Right atrium auricular region (tissue), 2 donors: ENCODE measurements around the gene ABCC4. TPM values are rescaled to one million over a fixed set of nuclear protein-coding genes. Genes with fewer than 3 reads are reported as not detected.

Experiments
- DNase-seq: peaks from one replicate; pipeline ENCODE4 v3.0.0-alpha.2; 2019; ENCODE audit warnings: low spot score
- H3K27ac ChIP-seq, 2 donors: fragments of 200-600 bp; sonication (generic); 1 replicate in 1 of 2; 2 replicates in 1 of 2; pipeline ENCODE4 v1.5.1; 2016 to 2019
- H3K27me3 ChIP-seq, 2 donors: fragments of 200-600 bp; sonication (generic); one replicate each; pipeline versions ENCODE4 v1.5.1 to v1.6.0; 2017 to 2019
- H3K36me3 ChIP-seq: fragments of 200-600 bp; sonication (generic); one replicate; pipeline ENCODE4 v1.5.1; 2016
- H3K4me1 ChIP-seq, 2 donors: fragments of 200-600 bp; sonication (generic); one replicate each; pipeline versions ENCODE4 v1.5.1 to v1.6.0; 2017 to 2019
- H3K4me3 ChIP-seq, 2 donors: fragments of 200-600 bp; sonication (generic); 1 replicate in 1 of 2; 2 replicates in 1 of 2; pipeline ENCODE4 v1.5.1; 2017 to 2019; ENCODE audit warnings: mild to moderate bottlenecking in 1 of 2, moderate library complexity in 1 of 2
- H3K9me3 ChIP-seq, 2 donors: fragments of 200-600 bp; sonication (generic); one replicate each; pipeline ENCODE4 v1.5.1; 2019
- total RNA-seq, 2 donors: library from RNA; depleted of rRNA; stranded (reverse); fragments of >200 nt; gene quantifications; one replicate each; pipeline ENCODE4 v1.1.0, GENCODE V29; 2016
- TF ChIP-seq, protein P1 (sequence below), 2 donors: fragments of 200-600 bp; sonication (generic); IDR thresholded peaks; one replicate each; pipeline ENCODE4 v1.5.1; 2019; ENCODE audit warnings: antibody characterized with exemption in 2 of 2

ABCC4 gene
- total RNA-seq, 2 donors from 2014 or later = 3.0 to 4.2 TPM

DNA sequence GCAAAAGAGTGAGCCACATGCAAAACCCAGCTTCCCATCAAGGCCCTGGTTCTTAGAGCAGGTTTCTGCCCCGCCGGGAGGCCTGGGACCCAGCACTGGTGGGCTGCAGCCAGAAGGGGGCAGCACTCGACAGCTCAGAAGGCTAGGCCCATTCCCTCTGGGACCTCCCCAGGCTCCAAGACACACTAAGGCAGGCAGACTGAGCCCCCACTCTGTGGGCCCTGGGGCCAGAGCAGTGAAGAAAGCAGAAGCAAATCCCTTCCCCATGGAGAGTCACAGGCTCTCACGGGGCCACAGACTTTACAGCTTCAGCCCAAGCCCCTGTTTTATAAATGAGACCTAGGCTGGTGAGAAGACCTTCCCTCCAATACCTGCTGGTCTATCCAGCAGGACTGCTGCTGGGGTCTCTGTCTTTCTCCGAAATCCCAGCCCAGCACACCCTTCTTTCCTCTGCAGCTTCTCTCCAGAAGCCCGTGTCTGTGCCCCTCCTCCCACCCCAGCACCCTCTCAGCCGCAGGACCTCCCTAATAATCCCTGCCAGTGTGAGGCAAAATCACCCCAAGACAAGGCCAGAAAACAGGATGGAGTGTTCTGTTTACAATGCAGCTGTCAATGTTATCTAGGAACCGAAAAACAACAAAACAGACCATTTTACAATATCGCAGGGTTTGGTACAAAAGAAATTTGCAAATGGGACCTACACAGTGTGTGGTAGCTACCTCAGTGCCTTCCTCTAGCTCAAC, 109.3 kb downstream of the ABCC4 start:
- Histone ChIP-seq H3K27ac (no peak overlapping the region), H3K9me3 (no peaks in the 10 kb centered on the region)

GRCh38 chr13:95188128-95188527, 113.1 kb downstream of the ABCC4 start:
- TF ChIP-seq, protein P1, sequence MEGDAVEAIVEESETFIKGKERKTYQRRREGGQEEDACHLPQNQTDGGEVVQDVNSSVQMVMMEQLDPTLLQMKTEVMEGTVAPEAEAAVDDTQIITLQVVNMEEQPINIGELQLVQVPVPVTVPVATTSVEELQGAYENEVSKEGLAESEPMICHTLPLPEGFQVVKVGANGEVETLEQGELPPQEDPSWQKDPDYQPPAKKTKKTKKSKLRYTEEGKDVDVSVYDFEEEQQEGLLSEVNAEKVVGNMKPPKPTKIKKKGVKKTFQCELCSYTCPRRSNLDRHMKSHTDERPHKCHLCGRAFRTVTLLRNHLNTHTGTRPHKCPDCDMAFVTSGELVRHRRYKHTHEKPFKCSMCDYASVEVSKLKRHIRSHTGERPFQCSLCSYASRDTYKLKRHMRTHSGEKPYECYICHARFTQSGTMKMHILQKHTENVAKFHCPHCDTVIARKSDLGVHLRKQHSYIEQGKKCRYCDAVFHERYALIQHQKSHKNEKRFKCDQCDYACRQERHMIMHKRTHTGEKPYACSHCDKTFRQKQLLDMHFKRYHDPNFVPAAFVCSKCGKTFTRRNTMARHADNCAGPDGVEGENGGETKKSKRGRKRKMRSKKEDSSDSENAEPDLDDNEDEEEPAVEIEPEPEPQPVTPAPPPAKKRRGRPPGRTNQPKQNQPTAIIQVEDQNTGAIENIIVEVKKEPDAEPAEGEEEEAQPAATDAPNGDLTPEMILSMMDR (IDR thresholded peaks at IDR 0.05) = no peak
- H3K27ac ChIP-seq = no peak overlapping the region
- H3K27me3 ChIP-seq = no peaks in the 10 kb centered on the region
- DNase-seq = no peak
- no peak overlapping the region for H3K4me3 ChIP-seq
- no peaks in the 10 kb centered on the region for H3K9me3 ChIP-seq
- H3K36me3 ChIP-seq = no peaks in the 10 kb centered on the region
- no peaks in the 10 kb centered on the region for H3K4me1 ChIP-seq

More for the DNA sequence above, 109.3 kb downstream of the ABCC4 start:
- Histone ChIP-seq H3K36me3 (no peaks in the 10 kb centered on the region), H3K4me3 (no peak overlapping the region), H3K27me3 (no peaks in the 10 kb centered on the region), H3K4me1 (no peaks in the 10 kb centered on the region)
- TF ChIP-seq, protein P1 (IDR thresholded peaks at IDR 0.05) = peak; percentile 56 to 88
- DNase-seq = peak; percentile 79

- DNase-seq = no peak
- no peaks in the 10 kb centered on the region for H3K36me3 ChIP-seq
- no peaks in the 10 kb centered on the region for H3K27me3 ChIP-seq
- no peaks in the 10 kb centered on the region for H3K9me3 ChIP-seq
- H3K4me1 ChIP-seq = peaks cover 0 to 5% of the 10 kb centered on the region in 2 donors
- H3K4me3 ChIP-seq = no peak overlapping the region
- no peak overlapping the region for H3K27ac ChIP-seq
- TF ChIP-seq, protein P1 (IDR thresholded peaks at IDR 0.05) = no peak
Measured at GRCh38 chr13:95185851-95186250, 115.4 kb downstream of the ABCC4 start.

DNA sequence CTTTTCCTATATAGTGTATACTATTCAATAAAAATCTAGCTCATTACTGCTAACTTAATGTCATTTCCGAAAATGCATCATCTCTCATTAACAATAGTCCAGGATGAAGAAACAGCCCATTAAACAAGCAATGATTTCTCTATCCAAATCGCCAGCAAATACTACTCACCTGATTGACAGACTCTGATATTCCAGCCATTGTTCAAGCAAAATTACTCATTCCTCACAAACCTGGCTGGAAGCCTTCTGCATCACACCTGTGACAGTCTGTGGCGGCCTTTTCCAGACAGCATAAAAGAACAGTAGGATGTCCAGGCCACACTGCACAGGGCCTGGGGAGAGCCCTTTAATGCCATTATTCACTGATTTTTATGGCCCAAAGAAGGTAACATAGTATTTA, 115.9 kb downstream of the ABCC4 start:
- Histone ChIP-seq H3K27ac (no peak overlapping the region), H3K4me1 (peaks cover 0 to 11% of the 10 kb centered on the region in 2 donors), H3K9me3 (no peaks in the 10 kb centered on the region), H3K4me3 (no peak overlapping the region), H3K36me3 (no peaks in the 10 kb centered on the region), H3K27me3 (no peaks in the 10 kb centered on the region)
- TF ChIP-seq, protein P1 (IDR thresholded peaks at IDR 0.05) = no peak
- DNase-seq = no peak

DNA sequence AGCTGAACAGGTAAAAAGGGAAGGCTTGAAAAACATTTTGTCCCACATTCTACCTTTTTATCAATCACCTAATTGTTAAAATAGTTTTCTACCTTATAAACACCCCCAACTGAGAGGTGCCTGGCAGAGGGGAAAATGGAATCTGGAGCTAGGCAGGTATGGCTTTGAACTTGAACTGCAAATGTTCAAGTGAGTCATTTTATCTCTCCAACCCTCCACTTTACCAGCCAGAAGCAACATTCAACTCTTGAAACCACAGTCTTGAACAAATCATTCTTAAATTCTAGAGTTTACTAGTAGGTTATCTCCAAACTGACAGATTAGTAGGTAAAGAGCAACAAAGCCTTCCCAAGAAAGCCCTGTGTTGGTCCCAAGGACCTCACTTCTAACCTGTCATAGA, 116.9 kb downstream of the ABCC4 start:
- Histone ChIP-seq H3K4me3 (no peak overlapping the region), H3K27ac (no peak overlapping the region), H3K9me3 (no peaks in the 10 kb centered on the region), H3K4me1 (peaks cover 0 to 11% of the 10 kb centered on the region in 2 donors), H3K36me3 (no peaks in the 10 kb centered on the region), H3K27me3 (no peaks in the 10 kb centered on the region)
- TF ChIP-seq, protein P1 (IDR thresholded peaks at IDR 0.05) = no peak
- DNase-seq = no peak
